Mesendoderm (in vitro differentiated cells): ENCODE measurements around the gene MARCHF11.

Source experiments
- DNase-seq: peaks from one replicate; pipeline ENCODE4 v3.0.0; 2013
- H2AK5ac ChIP-seq: 2 replicates; pipeline ENCODE4 v1.6.1; 2013; ENCODE audit warnings: low read length, inconsistent platforms
- H2BK120ac ChIP-seq: 2 replicates; pipeline ENCODE4 v1.6.1; 2013; ENCODE audit warnings: low read depth, mild to moderate bottlenecking, low read length, moderate library complexity, mixed read lengths
- H2BK15ac ChIP-seq: replicated peaks from 2 replicates; pipeline ENCODE4 v1.6.1; 2013; ENCODE audit warnings: low read depth, mild to moderate bottlenecking, moderate library complexity
- H2BK5ac ChIP-seq: 2 replicates; pipeline ENCODE4 v1.6.1; 2013; ENCODE audit warnings: low read length, inconsistent platforms
- H3K18ac ChIP-seq: 2 replicates; pipeline ENCODE4 v1.6.1; 2013; ENCODE audit warnings: mild to moderate bottlenecking, low read length, mixed read lengths
- H3K23ac ChIP-seq: one replicate; pipeline ENCODE4 v1.6.1; 2013; ENCODE audit warnings: low read length
- H3K27ac ChIP-seq: 2 replicates; pipeline ENCODE4 v1.5.1; 2013; ENCODE audit warnings: low read depth, mild to moderate bottlenecking, inconsistent platforms, low read length, moderate library complexity
- H3K27me3 ChIP-seq: 2 replicates; pipeline ENCODE4 v1.6.1; 2013; ENCODE audit warnings: low read length, control low read depth, mild to moderate bottlenecking, inconsistent platforms; ENCODE audit not compliant: insufficient read depth, poor library complexity
- H3K36me3 ChIP-seq: 2 replicates; pipeline ENCODE4 v1.6.1; 2013; ENCODE audit warnings: low read length, inconsistent platforms; ENCODE audit not compliant: control insufficient read depth, insufficient read depth
- H3K4ac ChIP-seq: one replicate; pipeline ENCODE4 v1.6.1; 2013; ENCODE audit warnings: low read depth, mild to moderate bottlenecking, low read length, moderate library complexity
- H3K4me1 ChIP-seq: 2 replicates; pipeline ENCODE4 v1.6.1; 2013; ENCODE audit warnings: low read depth, low read length, inconsistent platforms; ENCODE audit not compliant: control insufficient read depth
- H3K4me2 ChIP-seq: 2 replicates; pipeline ENCODE4 v1.6.1; 2013; ENCODE audit warnings: low read length
- H3K4me3 ChIP-seq: 2 replicates; pipeline ENCODE4 v1.5.1; 2013; ENCODE audit warnings: mild to moderate bottlenecking, low read length
- H3K56ac ChIP-seq: one replicate; pipeline ENCODE4 v1.6.1; 2013; ENCODE audit warnings: low read length
- H3K79me1 ChIP-seq: 2 replicates; pipeline ENCODE4 v1.6.1; 2013; ENCODE audit warnings: low read length, inconsistent platforms
- H3K79me2 ChIP-seq: 2 replicates; pipeline ENCODE4 v1.6.1; 2013; ENCODE audit warnings: mild to moderate bottlenecking, low read length; ENCODE audit not compliant: control insufficient read depth, insufficient read depth
- H3K9ac ChIP-seq: 2 replicates; pipeline ENCODE4 v1.6.1; 2013; ENCODE audit warnings: low read length, inconsistent platforms
- H4K5ac ChIP-seq: one replicate; pipeline ENCODE4 v1.6.1; 2013; ENCODE audit warnings: low read length
- H4K8ac ChIP-seq: one replicate; pipeline ENCODE4 v1.6.1; 2013; ENCODE audit warnings: low read depth, mild to moderate bottlenecking, control low read depth, low read length, moderate library complexity
- WGBS: extraction: QIAGEN DNeasy Blood & Tissue Kit; methylation state at CpG from one replicate; pipeline ENCODE4 v1.1.7; 2013; ENCODE audit warnings: low lambda C conversion rate, missing lambda C conversion rate; ENCODE audit not compliant: insufficient coverage; ENCODE audit errors: extremely low coverage; 5-methylcytosine and 5-hydroxymethylcytosine counted together

MARCHF11 gene

DNA sequence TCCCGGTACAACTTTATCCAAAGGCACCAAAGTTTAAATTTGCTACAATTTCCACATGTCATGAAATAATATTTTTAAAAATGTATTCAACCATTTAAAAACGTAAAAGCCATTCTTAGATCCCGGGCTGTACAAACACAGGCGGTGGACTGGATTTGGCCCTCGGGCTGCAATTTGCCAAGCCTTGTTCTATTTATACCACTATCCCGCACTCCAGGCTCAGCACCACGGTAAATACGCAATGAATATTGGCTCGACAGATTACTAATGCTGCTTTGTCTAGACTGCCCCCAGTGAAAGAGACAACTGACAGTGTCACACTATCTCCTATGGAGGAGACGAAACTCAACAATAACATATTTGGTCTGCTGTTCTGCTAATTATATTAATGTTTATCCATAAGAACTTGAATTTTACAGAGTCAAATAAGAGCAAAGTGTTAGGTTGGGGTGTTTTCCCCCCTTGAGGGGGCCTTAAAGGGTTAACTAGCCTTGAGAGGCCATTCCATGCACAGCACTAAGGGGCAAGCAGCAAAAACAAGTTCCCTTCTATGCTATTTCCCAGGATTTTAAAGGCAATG, 98.1 kb downstream of the MARCHF11 start:
- Histone ChIP-seq H3K27me3 (no peaks in the 10 kb centered on the region), H4K5ac (no peak overlapping the region), H3K4ac (no peak overlapping the region), H3K27ac (no peak overlapping the region), H3K4me3 (no peak overlapping the region), H3K36me3 (no peaks in the 10 kb centered on the region), H3K4me1 (no peaks in the 10 kb centered on the region), H2BK15ac (no peak overlapping the region), H2BK120ac (no peak overlapping the region), H3K4me2 (no peak overlapping the region), H2AK5ac (no peak overlapping the region), H2BK5ac (no peak overlapping the region), H3K79me2 (no peaks in the 10 kb centered on the region), H3K56ac (no peak overlapping the region), H3K9ac (no peak overlapping the region), H3K79me1 (no peaks in the 10 kb centered on the region), H3K18ac (no peak overlapping the region), H3K23ac (no peak overlapping the region), H4K8ac (no peak overlapping the region)
- no peak for DNase-seq
- no CpG with 5 or more reads among the region's 10 CpGs for WGBS

DNA sequence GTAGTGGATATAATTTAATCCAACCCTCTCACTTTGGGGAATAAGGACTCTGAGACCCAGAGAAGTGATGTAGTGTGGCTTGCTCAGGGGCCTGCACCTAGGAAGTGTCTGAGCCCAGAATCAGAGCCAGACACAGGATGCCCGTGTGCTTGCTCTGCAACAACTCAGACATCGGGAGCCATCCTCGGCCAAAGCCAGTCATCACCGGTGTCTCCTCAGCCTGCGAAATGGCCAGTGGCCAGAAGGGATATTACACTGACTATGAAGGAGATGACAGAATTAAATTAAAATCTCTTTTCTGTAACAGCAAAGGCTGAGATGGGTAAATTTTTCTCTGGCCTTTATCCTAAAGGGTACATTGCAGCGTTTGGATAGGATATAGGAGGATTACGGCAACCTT, 102.9 kb downstream of the MARCHF11 start:
- Histone ChIP-seq H3K23ac (no peak overlapping the region), H3K18ac (no peak overlapping the region), H2BK5ac (no peak overlapping the region), H3K4ac (no peak overlapping the region), H4K5ac (no peak overlapping the region), H3K4me2 (no peak overlapping the region), H3K4me1 (no peaks in the 10 kb centered on the region), H4K8ac (no peak overlapping the region), H3K4me3 (no peak overlapping the region), H3K79me2 (no peaks in the 10 kb centered on the region), H3K79me1 (no peaks in the 10 kb centered on the region), H2BK15ac (no peak overlapping the region), H3K27me3 (no peaks in the 10 kb centered on the region), H3K9ac (no peak overlapping the region), H2AK5ac (no peak overlapping the region), H3K27ac (no peak overlapping the region), H3K56ac (no peak overlapping the region), H3K36me3 (no peaks in the 10 kb centered on the region), H2BK120ac (no peak overlapping the region)
- WGBS: no CpG with 5 or more reads among the region's 7 CpGs
- no peak for DNase-seq

DNA sequence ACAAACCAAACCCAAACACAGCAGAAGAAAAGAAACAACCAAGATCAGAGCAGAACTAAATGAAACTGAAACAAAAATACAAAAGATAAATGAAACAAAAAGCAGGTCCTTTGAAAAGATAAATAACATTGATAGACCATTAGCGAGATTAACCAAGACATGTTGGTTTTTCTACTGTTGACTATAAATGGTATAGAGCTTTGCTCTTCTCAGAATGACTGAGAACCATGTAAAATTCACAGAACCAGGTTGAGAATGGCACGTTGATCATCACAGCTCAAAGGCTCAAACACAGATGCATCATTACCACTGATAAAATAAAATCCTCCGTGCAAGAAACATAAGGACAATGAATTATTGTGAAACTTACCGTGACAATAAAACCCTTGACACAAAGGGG, 105.2 kb downstream of the MARCHF11 start:
- Histone ChIP-seq H2AK5ac (no peak overlapping the region), H3K27ac (no peak overlapping the region), H3K79me2 (no peaks in the 10 kb centered on the region), H4K5ac (no peak overlapping the region), H3K56ac (no peak overlapping the region), H3K79me1 (no peaks in the 10 kb centered on the region), H3K23ac (no peak overlapping the region), H3K4ac (no peak overlapping the region), H2BK15ac (no peak overlapping the region), H3K36me3 (no peaks in the 10 kb centered on the region), H3K27me3 (no peaks in the 10 kb centered on the region), H4K8ac (no peak overlapping the region), H3K18ac (no peak overlapping the region), H3K4me2 (no peak overlapping the region), H2BK5ac (no peak overlapping the region), H3K4me3 (no peak overlapping the region), H2BK120ac (no peak overlapping the region), H3K4me1 (no peaks in the 10 kb centered on the region), H3K9ac (no peak overlapping the region)
- WGBS: no CpG with 5 or more reads among the region's 4 CpGs
- no peak for DNase-seq

DNA sequence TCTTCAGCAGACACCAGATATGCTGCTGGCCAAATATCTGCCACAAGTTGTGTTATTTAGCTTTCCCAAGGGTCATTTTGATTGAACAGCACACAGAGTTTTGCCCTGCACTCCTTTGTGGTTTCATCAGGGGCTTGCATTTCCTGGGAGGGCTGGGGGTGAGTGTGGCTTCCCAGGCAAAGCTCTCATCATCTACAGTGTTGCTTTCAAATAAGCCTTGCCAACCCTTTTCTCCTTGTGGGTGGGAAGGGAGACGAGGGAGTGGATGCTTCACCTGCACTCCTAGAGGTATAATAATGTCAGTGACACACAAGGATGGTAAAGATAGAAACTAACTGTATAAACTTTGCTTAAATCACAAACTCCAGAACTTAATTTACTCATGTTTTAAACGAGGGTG, 107.0 kb downstream of the MARCHF11 start:
- H3K4ac ChIP-seq: no peak overlapping the region
- no peak overlapping the region for H3K56ac ChIP-seq
- H4K5ac ChIP-seq: no peak overlapping the region
- H3K9ac ChIP-seq: no peak overlapping the region
- H3K79me2 ChIP-seq: no peaks in the 10 kb centered on the region
- H2AK5ac ChIP-seq: no peak overlapping the region
- H2BK5ac ChIP-seq: no peak overlapping the region
- no peak for DNase-seq
- H2BK15ac ChIP-seq: no peak overlapping the region
- no CpG with 5 or more reads among the region's 2 CpGs for WGBS
- no peak overlapping the region for H2BK120ac ChIP-seq
- no peaks in the 10 kb centered on the region for H3K4me1 ChIP-seq
- no peaks in the 10 kb centered on the region for H3K79me1 ChIP-seq
- no peak overlapping the region for H3K18ac ChIP-seq
- no peak overlapping the region for H3K4me2 ChIP-seq
- H3K27ac ChIP-seq: no peak overlapping the region
- no peak overlapping the region for H4K8ac ChIP-seq
- no peaks in the 10 kb centered on the region for H3K27me3 ChIP-seq
- H3K23ac ChIP-seq: no peak overlapping the region
- no peaks in the 10 kb centered on the region for H3K36me3 ChIP-seq
- H3K4me3 ChIP-seq: no peak overlapping the region

DNA sequence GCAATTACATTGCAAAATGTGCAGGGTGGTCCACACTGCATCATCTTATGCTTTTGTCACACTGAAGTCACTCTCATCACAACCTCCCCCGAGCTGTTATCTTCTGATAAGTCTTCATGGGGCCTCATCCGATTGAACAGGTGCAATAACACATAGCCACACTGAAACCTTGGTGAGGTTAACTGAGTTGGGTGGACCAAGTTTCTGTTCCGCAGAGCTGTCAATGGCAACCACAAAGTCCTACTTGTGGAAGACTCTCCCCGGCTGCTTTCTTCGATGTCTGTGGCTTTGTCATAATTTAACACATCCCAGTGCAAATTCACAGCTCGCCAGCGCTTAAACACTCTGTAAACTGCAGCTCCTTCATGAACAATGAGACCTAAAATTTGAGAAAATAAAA, 112.2 kb downstream of the MARCHF11 start:
- no peak overlapping the region for H3K4ac ChIP-seq
- H2BK15ac ChIP-seq: no peak overlapping the region
- no peak overlapping the region for H2AK5ac ChIP-seq
- H3K79me1 ChIP-seq: no peaks in the 10 kb centered on the region
- H2BK120ac ChIP-seq: no peak overlapping the region
- H3K36me3 ChIP-seq: no peaks in the 10 kb centered on the region
- no peaks in the 10 kb centered on the region for H3K79me2 ChIP-seq
- no peak overlapping the region for H3K4me3 ChIP-seq
- H3K23ac ChIP-seq: no peak overlapping the region
- no peak overlapping the region for H3K4me2 ChIP-seq
- DNase-seq: no peak
- no peak overlapping the region for H4K8ac ChIP-seq
- no peak overlapping the region for H3K18ac ChIP-seq
- no peak overlapping the region for H3K9ac ChIP-seq
- H3K56ac ChIP-seq: no peak overlapping the region
- no peaks in the 10 kb centered on the region for H3K4me1 ChIP-seq
- no peak overlapping the region for H2BK5ac ChIP-seq
- no CpG with 5 or more reads among the region's 7 CpGs for WGBS
- H3K27ac ChIP-seq: no peak overlapping the region
- H3K27me3 ChIP-seq: no peaks in the 10 kb centered on the region
- H4K5ac ChIP-seq: no peak overlapping the region

DNA sequence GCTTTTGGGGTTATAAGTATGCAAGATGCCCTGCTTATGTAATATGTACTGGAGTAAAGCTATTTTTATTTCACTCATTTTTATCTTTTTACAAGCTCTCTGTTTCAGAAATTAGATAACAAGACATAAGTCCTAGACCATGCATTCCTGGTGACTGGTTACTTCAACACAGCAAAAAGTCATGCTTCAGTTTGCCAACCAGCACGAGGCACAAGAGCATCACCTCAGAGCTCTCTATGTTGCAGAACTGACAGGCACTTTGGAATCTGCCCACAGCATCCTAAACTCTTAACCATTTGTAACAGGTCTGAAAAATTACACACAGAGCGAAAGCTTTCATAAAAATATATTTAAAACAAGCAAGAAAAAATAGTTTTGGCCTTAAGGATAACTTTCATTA, 112.8 kb downstream of the MARCHF11 start:
- no peak overlapping the region for H4K5ac ChIP-seq
- no peaks in the 10 kb centered on the region for H3K36me3 ChIP-seq
- H3K4me2 ChIP-seq: no peak overlapping the region
- H3K9ac ChIP-seq: no peak overlapping the region
- H3K56ac ChIP-seq: no peak overlapping the region
- no peak overlapping the region for H3K4ac ChIP-seq
- DNase-seq: no peak
- H3K79me1 ChIP-seq: no peaks in the 10 kb centered on the region
- H3K18ac ChIP-seq: no peak overlapping the region
- no peak overlapping the region for H3K23ac ChIP-seq
- no peak overlapping the region for H3K27ac ChIP-seq
- H2BK5ac ChIP-seq: no peak overlapping the region
- H3K27me3 ChIP-seq: no peaks in the 10 kb centered on the region
- no peak overlapping the region for H4K8ac ChIP-seq
- H3K4me1 ChIP-seq: no peaks in the 10 kb centered on the region
- no peak overlapping the region for H2BK15ac ChIP-seq
- H3K4me3 ChIP-seq: no peak overlapping the region
- no CpG with 5 or more reads among the region's 2 CpGs for WGBS
- no peaks in the 10 kb centered on the region for H3K79me2 ChIP-seq
- H2AK5ac ChIP-seq: no peak overlapping the region
- H2BK120ac ChIP-seq: no peak overlapping the region
